ENCODE measurements around the gene GLB1L. TPM values are rescaled to one million over a fixed set of nuclear protein-coding genes. Genes with fewer than 3 reads are reported as not detected.

The GLB1L gene
- total RNA-seq, 4 donors from 2014 or later: 1.6 to 7.7 (median 3.9) TPM

DNA sequence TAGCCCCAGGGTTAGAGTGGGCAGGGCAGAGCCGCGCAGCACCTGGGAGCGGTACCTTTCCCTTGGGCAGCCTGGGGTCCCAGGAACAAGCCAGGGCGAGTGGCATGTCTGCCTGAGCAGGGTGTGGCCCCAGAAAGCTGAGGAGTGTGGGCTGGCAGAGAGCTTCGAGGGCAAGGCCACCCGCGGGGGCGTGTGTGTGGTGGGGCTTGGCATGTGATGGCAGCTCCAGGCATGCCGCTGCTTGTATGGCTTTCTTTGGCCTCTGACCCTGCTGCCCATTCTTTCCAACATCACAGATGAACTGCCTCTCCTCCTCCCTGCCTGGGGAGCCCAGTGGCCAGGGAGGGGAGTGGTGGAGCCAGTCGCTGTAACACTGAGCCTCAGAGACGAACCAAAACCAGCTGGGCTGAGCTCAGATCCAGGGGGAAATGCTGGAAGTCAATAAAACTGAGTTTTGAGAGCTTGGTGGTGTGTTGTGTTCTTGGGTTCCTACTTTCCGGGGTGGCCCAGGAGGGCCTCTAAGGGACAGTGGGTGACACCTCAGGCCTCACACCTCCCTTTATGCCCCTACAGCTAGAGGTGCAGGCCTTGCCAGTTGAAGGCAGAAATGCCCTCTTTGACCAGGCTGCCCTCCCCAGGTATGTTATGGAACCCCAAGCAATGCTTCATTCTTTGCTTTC, 41.3 kb upstream of the GLB1L start:
- DNase-seq (ENCODE audit: low spot score in 2 of 2): peak in 1 of 2 donors; percentile 87
- WGBS, 2 donors: 30 to 52% methylated on average over 9 to 11 of the region's 12 CpGs
- no peak for TF ChIP-seq POLR2A (IDR thresholded peaks at IDR 0.05)
- TF ChIP-seq, protein P1, sequence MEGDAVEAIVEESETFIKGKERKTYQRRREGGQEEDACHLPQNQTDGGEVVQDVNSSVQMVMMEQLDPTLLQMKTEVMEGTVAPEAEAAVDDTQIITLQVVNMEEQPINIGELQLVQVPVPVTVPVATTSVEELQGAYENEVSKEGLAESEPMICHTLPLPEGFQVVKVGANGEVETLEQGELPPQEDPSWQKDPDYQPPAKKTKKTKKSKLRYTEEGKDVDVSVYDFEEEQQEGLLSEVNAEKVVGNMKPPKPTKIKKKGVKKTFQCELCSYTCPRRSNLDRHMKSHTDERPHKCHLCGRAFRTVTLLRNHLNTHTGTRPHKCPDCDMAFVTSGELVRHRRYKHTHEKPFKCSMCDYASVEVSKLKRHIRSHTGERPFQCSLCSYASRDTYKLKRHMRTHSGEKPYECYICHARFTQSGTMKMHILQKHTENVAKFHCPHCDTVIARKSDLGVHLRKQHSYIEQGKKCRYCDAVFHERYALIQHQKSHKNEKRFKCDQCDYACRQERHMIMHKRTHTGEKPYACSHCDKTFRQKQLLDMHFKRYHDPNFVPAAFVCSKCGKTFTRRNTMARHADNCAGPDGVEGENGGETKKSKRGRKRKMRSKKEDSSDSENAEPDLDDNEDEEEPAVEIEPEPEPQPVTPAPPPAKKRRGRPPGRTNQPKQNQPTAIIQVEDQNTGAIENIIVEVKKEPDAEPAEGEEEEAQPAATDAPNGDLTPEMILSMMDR (IDR thresholded peaks at IDR 0.05): no peak
- H3K4me3 ChIP-seq (ENCODE audit: low read depth, poor library complexity, severe bottlenecking): no peak overlapping the region
- intact Hi-C loops (cut with DNase I; ENCODE audit: low total_unique reads): no loop called here

- no peak overlapping the region for H3K4me3 ChIP-seq (ENCODE audit: low read depth, poor library complexity, severe bottlenecking)
- 39 to 48% methylated on average over 15 to 16 of the region's 17 CpGs for WGBS, 2 donors
- peak in 1 of 2 donors; percentile 73 for DNase-seq (ENCODE audit: low spot score in 2 of 2)
- no peak for TF ChIP-seq POLR2A (IDR thresholded peaks at IDR 0.05)
- TF ChIP-seq, protein P1 (IDR thresholded peaks at IDR 0.05): no peak
- intact Hi-C loops (cut with DNase I; ENCODE audit: low total_unique reads): no loop called here
Measured at GRCh38 chr2:219285894-219286425, 40.7 kb upstream of the GLB1L start.

DNA sequence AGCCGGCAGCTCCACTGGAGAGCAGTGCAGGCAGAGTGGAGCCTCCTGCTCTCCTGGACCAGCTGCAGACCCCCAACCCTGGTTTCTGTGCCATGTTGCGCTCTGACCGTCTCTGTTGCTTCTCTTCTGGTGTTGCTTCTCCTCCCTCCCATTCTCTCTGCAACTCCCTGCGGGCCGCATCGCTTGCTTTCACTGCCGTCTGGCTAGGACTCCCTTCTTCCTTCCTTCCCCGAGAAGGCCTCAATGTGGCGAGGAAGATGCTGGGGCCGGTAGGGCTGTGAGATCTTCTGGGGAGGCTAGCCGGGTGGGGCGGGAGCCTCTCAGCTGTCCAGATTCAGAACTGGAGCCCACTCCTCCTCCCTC, 40.1 kb upstream of the GLB1L start:
- DNase-seq (ENCODE audit: low spot score in 2 of 2): no peak
- H3K4me3 ChIP-seq (ENCODE audit: low read depth, poor library complexity, severe bottlenecking): no peak overlapping the region
- intact Hi-C loops (cut with DNase I; ENCODE audit: low total_unique reads): no loop called here
- TF ChIP-seq, protein P1 (IDR thresholded peaks at IDR 0.05): no peak
- no peak for TF ChIP-seq POLR2A (IDR thresholded peaks at IDR 0.05)
- WGBS, 2 donors: 62 to 70% methylated on average over 12 of the region's 12 CpGs

DNA sequence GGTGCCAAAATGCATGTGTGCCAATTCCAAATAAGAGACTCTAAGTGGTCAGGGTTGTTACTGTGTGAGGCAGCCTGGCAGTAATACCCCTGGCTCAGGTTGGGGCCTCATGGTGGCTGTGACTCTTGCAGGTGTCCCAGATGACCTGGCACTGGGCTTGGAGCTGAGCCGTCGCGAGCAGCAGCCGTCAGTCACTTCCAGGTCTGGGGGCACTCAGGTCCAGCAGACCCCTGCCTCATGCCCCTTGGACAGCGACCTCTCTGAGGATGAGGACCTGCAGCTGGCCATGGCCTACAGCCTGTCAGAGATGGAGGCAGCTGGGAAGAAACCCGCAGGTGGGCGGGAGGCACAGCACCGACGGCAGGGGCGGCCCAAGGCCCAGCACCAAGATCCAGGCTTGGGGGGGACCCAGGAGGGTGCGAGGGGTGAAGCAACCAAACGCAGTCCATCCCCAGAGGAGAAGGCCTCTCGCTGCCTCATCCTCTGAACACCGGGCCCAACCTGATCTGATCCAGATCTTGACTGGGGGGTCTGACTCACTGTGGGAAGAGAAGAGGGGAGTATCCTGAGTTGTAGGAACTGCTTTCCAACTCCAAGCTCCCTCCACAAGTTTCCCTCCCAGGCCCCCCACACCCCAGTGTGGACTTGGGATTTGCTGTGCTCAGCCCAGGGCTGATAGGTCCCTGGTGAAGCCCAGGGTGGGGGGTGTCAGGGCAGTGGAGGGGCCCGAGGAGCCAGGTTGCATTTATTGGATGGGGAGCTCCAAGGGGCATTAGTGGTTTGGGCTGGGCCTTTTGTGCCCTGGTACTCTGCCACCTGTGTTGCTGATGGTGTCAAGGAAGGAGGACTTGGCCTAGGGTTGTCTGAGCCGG, 39.5 kb upstream of the GLB1L start:
- DNase-seq (ENCODE audit: low spot score in 2 of 2): no peak
- TF ChIP-seq, protein P1 (IDR thresholded peaks at IDR 0.05): no peak
- no peak for TF ChIP-seq POLR2A (IDR thresholded peaks at IDR 0.05)
- intact Hi-C loops (cut with DNase I; ENCODE audit: low total_unique reads): no loop called here
- WGBS, 2 donors: 74 to 83% methylated on average over 16 of the region's 16 CpGs
- H3K4me3 ChIP-seq (ENCODE audit: low read depth, poor library complexity, severe bottlenecking): no peak overlapping the region

DNA sequence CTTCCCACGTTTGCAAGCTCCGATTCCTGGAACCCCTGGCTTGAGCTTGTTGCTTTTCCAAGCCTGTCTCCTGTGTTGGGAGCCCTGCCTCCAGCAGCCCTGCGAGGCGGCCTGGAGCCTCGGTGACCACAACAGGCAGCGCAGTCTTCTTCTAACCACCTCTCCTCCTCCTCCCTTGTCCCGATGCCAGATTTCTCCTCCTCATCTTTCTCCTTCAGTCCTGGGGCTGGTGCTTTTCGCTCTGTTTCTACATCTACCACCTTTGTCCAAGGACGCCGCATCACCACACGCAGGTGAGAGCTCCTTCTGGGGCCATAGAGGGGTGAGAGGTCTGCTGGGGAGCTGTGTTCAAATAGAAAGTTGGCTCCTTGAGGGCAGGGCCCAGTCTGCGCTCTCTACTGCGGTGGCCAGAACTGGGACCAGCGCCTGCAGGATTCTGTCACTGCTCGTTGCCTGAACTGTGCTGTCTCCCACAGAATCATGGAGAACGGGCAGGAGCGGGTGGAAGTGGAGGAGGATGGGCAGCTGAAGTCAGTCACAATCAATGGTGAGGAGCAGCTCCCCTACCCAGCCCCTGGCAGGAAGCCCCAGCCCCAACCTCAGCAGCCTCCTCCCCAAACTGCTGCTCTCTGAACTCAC, 37.8 kb upstream of the GLB1L start:
- DNase-seq (ENCODE audit: low spot score in 2 of 2): no peak
- TF ChIP-seq, protein P1 (IDR thresholded peaks at IDR 0.05): no peak
- no peak for TF ChIP-seq POLR2A (IDR thresholded peaks at IDR 0.05)
- intact Hi-C loops (cut with DNase I; ENCODE audit: low total_unique reads): no loop called here
- WGBS, 2 donors: 81 to 89% methylated on average over 17 of the region's 17 CpGs
- H3K4me3 ChIP-seq (ENCODE audit: low read depth, poor library complexity, severe bottlenecking): no peak overlapping the region

Measured in lower leg skin (tissue), 4 donors.